Hepatocyte (in vitro differentiated cells): Measurements from ENCODE around the gene PCDHGB4. TPM values are rescaled to one million over a fixed set of nuclear protein-coding genes. Genes with fewer than 3 reads are reported as not detected.
A peak's percentile ranks its signal among the peaks of the same experiment; 100 is the strongest.
"Not testable (repeated sequence)": the region's sequence is repeated elsewhere in the genome, so short reads cannot be mapped to it uniquely, and the experiment has no call there.

Source experiments
- DNase-seq: peaks from one replicate; pipeline ENCODE4 v3.0.0-alpha.2; 2016; ENCODE audit warnings: low spot score
- H2AFZ ChIP-seq: fragments of 200-600 bp; sonication (generic); 2 replicates; pipeline ENCODE4 v1.6.0; 2016; ENCODE audit warnings: antibody characterized with exemption, mild to moderate bottlenecking
- H3K27ac ChIP-seq: fragments of 200-600 bp; sonication (generic); 2 replicates; pipeline ENCODE4 v1.5.1; 2016; ENCODE audit warnings: mild to moderate bottlenecking
- H3K27me3 ChIP-seq: fragments of 200-600 bp; sonication (generic); 2 replicates; pipeline ENCODE4 v1.6.1; 2016
- H3K36me3 ChIP-seq: fragments of 200-600 bp; sonication (generic); replicated peaks from 2 replicates; pipeline ENCODE4 v1.5.1; 2016; ENCODE audit warnings: low read depth; ENCODE audit not compliant: insufficient read depth
- H3K4me1 ChIP-seq: fragments of 200-600 bp; sonication (generic); 2 replicates; pipeline ENCODE4 v1.5.1; 2016; ENCODE audit warnings: mild to moderate bottlenecking, moderate library complexity; ENCODE audit not compliant: insufficient read depth
- H3K4me2 ChIP-seq: fragments of 200-600 bp; sonication (generic); 2 replicates; pipeline ENCODE4 v1.6.0; 2016
- H3K4me3 ChIP-seq: fragments of 200-600 bp; sonication (generic); 2 replicates; pipeline ENCODE4 v1.5.1; 2016; ENCODE audit warnings: mild to moderate bottlenecking
- H3K79me2 ChIP-seq: fragments of 200-600 bp; sonication (generic); 2 replicates; pipeline ENCODE4 v1.6.0; 2017; ENCODE audit warnings: mild to moderate bottlenecking
- H3K9me2 ChIP-seq: fragments of 200-600 bp; sonication (generic); replicated peaks from 2 replicates; pipeline ENCODE4 v1.6.0; 2017; ENCODE audit warnings: mild to moderate bottlenecking; ENCODE audit not compliant: insufficient read depth
- H3K9me3 ChIP-seq: fragments of 200-600 bp; sonication (generic); 2 replicates; pipeline ENCODE4 v1.5.1; 2016; ENCODE audit warnings: low read depth, mild to moderate bottlenecking
- H4K20me1 ChIP-seq: fragments of 200-600 bp; sonication (generic); 2 replicates; pipeline ENCODE4 v1.6.0; 2016; ENCODE audit warnings: mild to moderate bottlenecking; ENCODE audit not compliant: insufficient read depth, poor library complexity, severe bottlenecking
- EZH2 ChIP-seq: fragments of 200-600 bp; sonication (generic); IDR thresholded peaks from 2 replicates; pipeline ENCODE4 v1.6.1; 2016; ENCODE audit warnings: antibody characterized with exemption, mild to moderate bottlenecking, borderline replicate concordance
- EZH2phosphoT487 ChIP-seq: fragments of 200-600 bp; sonication (generic); IDR thresholded peaks from one replicate; pipeline ENCODE4 v1.6.1; 2018; ENCODE audit warnings: antibody characterized with exemption, mild to moderate bottlenecking, low read depth, moderate library complexity; ENCODE audit not compliant: unreplicated experiment, severe bottlenecking
- WGBS: methylation state at CpG from one replicate; pipeline ENCODE4 v1.1.6; 2016; ENCODE audit warnings: low lambda C conversion rate; ENCODE audit errors: missing lambda C conversion rate; 5-methylcytosine and 5-hydroxymethylcytosine counted together
- polyA plus RNA-seq: library from polyadenylated mRNA; unstranded; fragments of >200 nt; fragmentation: Nextera tagmentation; extraction: Ambion mirVana; gene quantifications from 2 replicates; pipeline ENCODE4 v1.2.1, GENCODE V29; 2016
- total RNA-seq: library from RNA; depleted of rRNA; stranded (reverse); fragments of >200 nt; gene quantifications from 2 replicates; pipeline ENCODE4 v1.2.3, GENCODE V29; 2014
- TF ChIP-seq, protein P1 (sequence below): fragments of 200-600 bp; sonication (generic); IDR thresholded peaks from 2 replicates; pipeline ENCODE4 v1.5.1; 2016; ENCODE audit warnings: antibody characterized with exemption, mild to moderate bottlenecking; ENCODE audit not compliant: poor library complexity

Gene PCDHGB4
- total and polyA plus RNA-seq, 2 experiments from 2014 or later: 17.9 to 20.0 TPM

DNA sequence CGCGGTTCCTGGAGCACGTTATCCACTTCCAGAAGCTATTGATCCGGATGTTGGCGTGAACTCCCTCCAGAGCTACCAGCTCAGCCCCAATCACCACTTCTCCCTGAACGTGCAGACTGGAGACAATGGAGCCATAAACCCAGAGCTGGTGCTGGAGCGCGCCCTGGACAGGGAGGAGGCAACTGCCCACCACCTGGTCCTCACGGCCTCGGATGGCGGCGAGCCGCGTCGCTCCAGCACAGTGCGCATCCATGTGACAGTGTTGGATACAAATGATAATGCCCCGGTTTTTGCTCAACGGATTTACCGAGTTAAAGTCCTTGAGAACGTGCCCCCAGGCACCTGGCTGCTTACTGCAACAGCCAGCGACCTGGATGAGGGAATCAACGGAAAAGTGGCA, 15.9 kb downstream of the PCDHGB4 start:
- H3K27ac ChIP-seq: no peak overlapping the region
- H4K20me1 ChIP-seq: no peaks in the 10 kb centered on the region
- H3K79me2 ChIP-seq: no peaks in the 10 kb centered on the region
- no peaks in the 10 kb centered on the region for H3K9me2 ChIP-seq
- no peaks in the 10 kb centered on the region for H3K27me3 ChIP-seq
- peaks cover 16% of the 10 kb centered on the region for H3K9me3 ChIP-seq
- 96% methylated on average over 22 of the region's 22 CpGs for WGBS
- H3K4me2 ChIP-seq: no peak overlapping the region
- no peak overlapping the region for H3K4me3 ChIP-seq
- peaks cover 2% of the 10 kb centered on the region for H3K36me3 ChIP-seq
- H2AFZ ChIP-seq: no peak overlapping the region
- no peaks in the 10 kb centered on the region for H3K4me1 ChIP-seq
- TF ChIP-seq EZH2phosphoT487: no peak
- no peak for TF ChIP-seq EZH2
- TF ChIP-seq, protein P1, sequence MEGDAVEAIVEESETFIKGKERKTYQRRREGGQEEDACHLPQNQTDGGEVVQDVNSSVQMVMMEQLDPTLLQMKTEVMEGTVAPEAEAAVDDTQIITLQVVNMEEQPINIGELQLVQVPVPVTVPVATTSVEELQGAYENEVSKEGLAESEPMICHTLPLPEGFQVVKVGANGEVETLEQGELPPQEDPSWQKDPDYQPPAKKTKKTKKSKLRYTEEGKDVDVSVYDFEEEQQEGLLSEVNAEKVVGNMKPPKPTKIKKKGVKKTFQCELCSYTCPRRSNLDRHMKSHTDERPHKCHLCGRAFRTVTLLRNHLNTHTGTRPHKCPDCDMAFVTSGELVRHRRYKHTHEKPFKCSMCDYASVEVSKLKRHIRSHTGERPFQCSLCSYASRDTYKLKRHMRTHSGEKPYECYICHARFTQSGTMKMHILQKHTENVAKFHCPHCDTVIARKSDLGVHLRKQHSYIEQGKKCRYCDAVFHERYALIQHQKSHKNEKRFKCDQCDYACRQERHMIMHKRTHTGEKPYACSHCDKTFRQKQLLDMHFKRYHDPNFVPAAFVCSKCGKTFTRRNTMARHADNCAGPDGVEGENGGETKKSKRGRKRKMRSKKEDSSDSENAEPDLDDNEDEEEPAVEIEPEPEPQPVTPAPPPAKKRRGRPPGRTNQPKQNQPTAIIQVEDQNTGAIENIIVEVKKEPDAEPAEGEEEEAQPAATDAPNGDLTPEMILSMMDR: no peak
- DNase-seq: no peak

DNA sequence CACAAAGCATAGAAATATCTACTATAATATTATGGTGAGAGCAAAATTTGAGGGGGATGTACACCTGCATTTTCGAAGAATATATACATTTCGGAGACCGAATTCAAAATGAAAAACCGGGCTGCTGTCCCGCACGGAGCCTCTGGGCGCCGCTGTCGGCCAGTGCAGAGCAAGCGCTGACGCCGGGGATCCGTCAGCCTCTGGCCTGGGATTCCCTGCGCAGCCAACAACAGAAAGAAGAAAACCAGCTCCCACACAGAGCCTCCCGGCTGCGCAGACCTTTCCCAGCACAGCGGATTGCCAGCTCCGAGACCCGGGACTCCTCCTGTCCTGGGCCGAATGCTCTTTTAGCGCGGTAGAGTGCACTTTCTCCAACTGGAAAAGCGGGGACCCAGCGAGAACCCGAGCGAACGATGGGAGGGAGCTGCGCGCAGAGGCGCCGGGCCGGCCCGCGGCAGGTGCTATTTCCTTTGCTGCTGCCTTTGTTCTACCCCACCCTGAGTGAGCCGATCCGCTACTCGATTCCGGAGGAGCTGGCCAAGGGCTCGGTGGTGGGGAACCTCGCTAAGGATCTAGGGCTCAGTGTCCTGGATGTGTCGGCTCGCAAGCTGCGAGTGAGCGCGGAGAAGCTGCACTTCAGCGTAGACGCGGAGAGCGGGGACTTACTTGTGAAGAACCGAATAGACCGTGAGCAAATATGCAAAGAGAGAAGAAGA, 20.4 kb downstream of the PCDHGB4 start, which contains the start of gene PCDHGB6:
Gene PCDHGB6, plus strand, starts transcription at position 232 of the 716 bp plus-strand sequence. Its CDS starts 182 bp downstream, at position 414.
- H3K4me2 ChIP-seq: peak within 1 kb of the TSS; percentile 78
- peak within 1 kb of the TSS; percentile 41 for H3K4me3 ChIP-seq
- not testable (repeated sequence) for H3K27me3 ChIP-seq, H3K4me1 ChIP-seq, H3K9me2 ChIP-seq, H3K36me3 ChIP-seq, H4K20me1 ChIP-seq
- TF ChIP-seq, protein P1: peak; percentile 79
- WGBS: 9% methylated on average over 51 of the region's 51 CpGs
- peak within 1 kb of the TSS; percentile 74 for H2AFZ ChIP-seq
- peak; percentile 83 for DNase-seq
- peak within 1 kb of the TSS; percentile 83 for H3K27ac ChIP-seq
- H3K9me3 ChIP-seq: peaks cover 37% of the 10 kb centered on the region
- H3K79me2 ChIP-seq: peaks cover 23% of the 10 kb centered on the region

DNA sequence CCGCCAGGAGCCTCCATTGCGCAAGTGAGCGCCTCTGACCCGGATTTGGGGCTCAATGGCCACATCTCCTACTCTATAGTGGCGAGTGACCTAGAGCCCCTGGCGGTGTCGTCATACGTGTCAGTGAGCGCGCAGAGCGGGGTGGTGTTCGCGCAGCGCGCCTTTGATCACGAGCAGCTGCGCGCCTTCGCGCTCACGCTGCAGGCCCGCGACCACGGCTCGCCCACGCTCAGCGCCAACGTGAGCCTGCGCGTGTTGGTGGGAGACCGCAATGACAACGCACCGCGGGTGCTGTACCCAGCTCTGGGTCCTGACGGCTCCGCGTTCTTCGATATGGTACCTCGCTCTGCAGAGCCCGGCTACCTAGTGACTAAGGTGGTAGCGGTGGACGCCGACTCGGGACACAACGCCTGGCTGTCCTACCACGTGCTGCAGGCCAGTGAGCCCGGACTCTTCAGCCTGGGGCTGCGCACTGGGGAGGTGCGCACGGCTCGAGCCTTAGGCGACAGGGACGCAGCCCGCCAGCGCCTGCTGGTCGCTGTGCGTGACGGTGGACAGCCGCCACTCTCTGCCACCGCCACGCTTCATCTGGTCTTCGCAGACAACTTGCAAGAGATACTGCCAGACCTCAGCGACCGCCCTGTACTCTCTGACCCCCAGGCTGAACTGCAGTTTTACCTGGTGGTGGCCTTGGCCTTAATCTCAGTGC, 22.3 kb downstream of the PCDHGB4 start:
- TF ChIP-seq, protein P1: no peak
- TF ChIP-seq EZH2: no peak
- TF ChIP-seq EZH2phosphoT487: no peak
- H3K9me3 ChIP-seq: peaks cover 40% of the 10 kb centered on the region
- no peak overlapping the region for H3K4me3 ChIP-seq
- H2AFZ ChIP-seq: no peak overlapping the region
- H4K20me1 ChIP-seq: no peaks in the 10 kb centered on the region
- peaks cover 7% of the 10 kb centered on the region for H3K36me3 ChIP-seq
- H3K4me2 ChIP-seq: no peak overlapping the region
- H3K4me1 ChIP-seq: no peaks in the 10 kb centered on the region
- DNase-seq: no peak
- 98% methylated on average over 58 of the region's 64 CpGs for WGBS
- no peaks in the 10 kb centered on the region for H3K9me2 ChIP-seq
- H3K27me3 ChIP-seq: no peaks in the 10 kb centered on the region
- peaks cover 23% of the 10 kb centered on the region for H3K79me2 ChIP-seq
- H3K27ac ChIP-seq: no peak overlapping the region
